Caco-2 (cell line): ENCODE measurements around the gene TPCN1. TPM values are rescaled to one million over a fixed set of nuclear protein-coding genes. Genes with fewer than 3 reads are reported as not detected.

ENCODE experiments used
- Bru-seq: library from RNA; stranded (reverse); fragments of 400-500 nt; gene quantifications from one replicate; lab custom pipeline; 2021; lab: Mats Ljungman, UMichigan
- BruChase-seq, 2 experiments: library from RNA; stranded (reverse); fragments of 400-500 nt; gene quantifications; one replicate each; lab custom pipeline; 2021; lab: Mats Ljungman, UMichigan
- BruUV-seq: library from RNA; stranded (reverse); fragments of 400-500 nt; replicated peaks from 2 replicates; lab custom pipeline; 2021; lab: Mats Ljungman, UMichigan
- CTCF ChIA-PET: fragments of 300-600 bp; sonication (Branson Sonifier 250); formaldehyde crosslinking; loops from one replicate; lab custom pipeline; 2022; ENCODE audit warnings: antibody characterized with exemption; lab: Charles Lee
- POLR2A ChIA-PET: fragments of 300-600 bp; sonication (Branson Sonifier 250); formaldehyde crosslinking; loops from one replicate; lab custom pipeline; 2022; ENCODE audit warnings: antibody characterized with exemption; lab: Charles Lee
- DNase-seq, 2 experiments: peaks; one replicate each; pipeline versions ENCODE4 v3.0.0 to v3.0.0-alpha.2; 2020 to 2022
- H3K27me3 ChIP-seq: replicated peaks from 2 replicates; pipeline ENCODE4 v1.6.0; 2011; ENCODE audit warnings: low read length; ENCODE audit not compliant: control insufficient read depth, insufficient read depth
- H3K36me3 ChIP-seq: 2 replicates; pipeline ENCODE4 v1.5.1; 2011; ENCODE audit warnings: low read length; ENCODE audit not compliant: control insufficient read depth, insufficient read depth
- H3K4me1 ChIP-seq: fragments of 250-450 bp; sonication (Bioruptor Pico); 2 replicates; pipeline ENCODE4 v1.5.1; 2020; ENCODE audit warnings: mild to moderate bottlenecking
- H3K4me3 ChIP-seq: 2 replicates; pipeline ENCODE4 v1.5.1; 2011; ENCODE audit warnings: low read depth, mild to moderate bottlenecking, control low read depth, low read length
- H3K9me3 ChIP-seq: fragments of 250-450 bp; sonication (Bioruptor Pico); 2 replicates; pipeline ENCODE4 v1.5.1; 2020; ENCODE audit warnings: mild to moderate bottlenecking, moderate library complexity
- H3K27ac Mint-ChIP-seq: one replicate; pipeline ENCODE4 v1.8.0; 2022; ENCODE audit warnings: mixed read lengths; ENCODE audit not compliant: unreplicated experiment
- H3K27me3 Mint-ChIP-seq: one replicate; pipeline ENCODE4 v1.8.0; 2022; ENCODE audit warnings: mixed read lengths; ENCODE audit not compliant: insufficient read depth, unreplicated experiment
- H3K36me3 Mint-ChIP-seq: one replicate; pipeline ENCODE4 v1.8.0; 2022; ENCODE audit warnings: mild to moderate bottlenecking, mixed read lengths; ENCODE audit not compliant: insufficient read depth, unreplicated experiment
- H3K4me1 Mint-ChIP-seq: one replicate; pipeline ENCODE4 v1.8.0; 2022; ENCODE audit warnings: low read depth, mixed read lengths; ENCODE audit not compliant: unreplicated experiment
- H3K4me3 Mint-ChIP-seq: one replicate; pipeline ENCODE4 v1.8.0; 2022; ENCODE audit warnings: mild to moderate bottlenecking, moderate library complexity, mixed read lengths; ENCODE audit not compliant: unreplicated experiment
- H3K9me3 Mint-ChIP-seq: one replicate; pipeline ENCODE4 v1.8.0; 2022; ENCODE audit warnings: mixed read lengths; ENCODE audit not compliant: unreplicated experiment
- intact Hi-C: fragments of 100-400 bp; cut with micrococcal nuclease; formaldehyde crosslinking; loops from one replicate; pipeline ENCODE4 v1.10.0; 2022; ENCODE audit not compliant: unreplicated experiment
- long read RNA-seq: library from polyadenylated mRNA; stranded (forward); transcript quantifications from one replicate; pipeline ENCODE4 v2.0.0, GENCODE V29; 2022
- total RNA-seq: library from RNA; stranded (reverse); gene quantifications from 2 replicates; pipeline ENCODE4 v1.2.3, GENCODE V29; 2022
- TF ChIP-seq, protein P1 (sequence below), 2 experiments: fragments of 200-600 bp in 1 of 2; IDR thresholded peaks; 1 replicate in 1 of 2; 2 replicates in 1 of 2; pipeline versions ENCODE4 v1.5.1 to v1.8.0; 2011 to 2022; ENCODE audit warnings: antibody characterized with exemption in 1 of 2, control low read depth in 1 of 2, inconsistent platforms in 1 of 2, low read depth in 1 of 2, low read length in 1 of 2, mild to moderate bottlenecking in 1 of 2, moderate library complexity in 1 of 2; ENCODE audit not compliant: insufficient read depth in 1 of 2, severe bottlenecking in 1 of 2, unreplicated experiment in 1 of 2

TPCN1 gene
- total RNA-seq, result 54.4 and 55.9 TPM in 2 replicates
- Bru-seq, nascent RNA, result percentile 67 among the genes with signal in this experiment
- BruChase-seq, experiment 1, labeled RNA remaining after a 2-hour chase, result percentile 66 among the genes with signal in this experiment
- percentile 74 among the genes with signal in this experiment for BruChase-seq, experiment 2, labeled RNA remaining after a 6-hour chase
- long read RNA-seq, full-length matches to known transcripts, result 18 of 54 reads
- long read RNA-seq, partial matches to known transcripts, result 13 of 54 reads
- long read RNA-seq, other reads (novel, unspliced or antisense), result 23 of 54 reads

DNA sequence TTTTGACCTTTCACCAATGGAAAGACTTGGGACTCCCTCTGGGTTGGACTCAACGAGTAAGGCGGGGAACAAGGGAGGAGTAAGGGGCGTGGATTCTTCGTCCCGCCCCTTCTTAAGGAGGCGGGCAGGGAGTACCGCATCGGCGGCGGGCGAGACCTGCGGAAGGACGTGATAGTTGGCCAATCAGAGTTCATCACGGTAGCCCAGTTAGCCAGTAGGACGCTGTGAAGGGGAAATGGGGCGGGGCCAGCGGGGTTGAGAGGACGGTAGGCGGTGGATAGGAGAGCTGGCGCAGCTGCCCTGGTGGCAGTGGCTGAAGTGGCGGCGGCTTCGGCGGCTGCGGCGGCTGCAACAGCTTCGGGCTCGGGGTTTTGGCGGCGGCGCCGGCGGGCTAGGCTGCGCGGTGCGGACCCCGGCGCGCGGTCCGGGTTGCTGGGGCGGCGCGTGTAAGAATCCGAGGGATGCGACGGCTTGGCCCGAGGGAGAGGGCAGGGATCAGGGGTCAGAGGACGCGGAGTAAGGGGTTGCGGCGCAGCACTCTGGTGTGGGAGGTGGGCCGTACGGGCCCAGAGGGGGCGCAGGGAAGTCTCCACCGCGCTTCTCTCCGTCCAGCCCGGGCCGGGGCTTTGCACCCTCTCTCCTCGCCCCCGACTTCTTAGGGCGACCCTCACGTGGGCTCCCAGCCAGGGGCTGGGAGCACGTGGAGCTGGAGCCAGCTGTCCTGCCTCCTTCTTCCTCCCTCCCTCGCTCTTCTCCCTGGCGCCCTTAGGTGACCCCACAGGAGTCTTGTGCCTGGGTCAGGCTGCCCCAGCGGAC, at the start of gene TPCN1:
Gene TPCN1, plus strand, starts transcription at position 284 of the 816 bp plus-strand sequence. CDS start 5,389 bp downstream, outside the sequence.
- Histone ChIP-seq H3K4me1 (peaks cover 16% of the 10 kb centered on the region; the same call in 1 of the 2 replicates), H3K36me3 (no peaks in the 10 kb centered on the region), H3K9me3 (no peaks in the 10 kb centered on the region), H3K27me3 (no peaks in the 10 kb centered on the region), H3K4me3 (peak within 1 kb of the TSS; percentile 73)
- H3K4me1 Mint-ChIP-seq, result no peaks in the 10 kb centered on the region
- H3K9me3 Mint-ChIP-seq, result no peaks in the 10 kb centered on the region
- CTCF ChIA-PET, result interaction anchor here (0.6 kb wide), 2 partner anchors 114 to 718 kb away, joined by 3 to 5 read pairs; partner anchors contain the start of gene SLC8B1
- intact Hi-C loops, result loop anchor here (1.0 kb wide), 1 partner anchor 9 kb away; no protein-coding TSS in a partner anchor
- peaks cover 22% of the 10 kb centered on the region for H3K36me3 Mint-ChIP-seq
- TF ChIP-seq, protein P1, sequence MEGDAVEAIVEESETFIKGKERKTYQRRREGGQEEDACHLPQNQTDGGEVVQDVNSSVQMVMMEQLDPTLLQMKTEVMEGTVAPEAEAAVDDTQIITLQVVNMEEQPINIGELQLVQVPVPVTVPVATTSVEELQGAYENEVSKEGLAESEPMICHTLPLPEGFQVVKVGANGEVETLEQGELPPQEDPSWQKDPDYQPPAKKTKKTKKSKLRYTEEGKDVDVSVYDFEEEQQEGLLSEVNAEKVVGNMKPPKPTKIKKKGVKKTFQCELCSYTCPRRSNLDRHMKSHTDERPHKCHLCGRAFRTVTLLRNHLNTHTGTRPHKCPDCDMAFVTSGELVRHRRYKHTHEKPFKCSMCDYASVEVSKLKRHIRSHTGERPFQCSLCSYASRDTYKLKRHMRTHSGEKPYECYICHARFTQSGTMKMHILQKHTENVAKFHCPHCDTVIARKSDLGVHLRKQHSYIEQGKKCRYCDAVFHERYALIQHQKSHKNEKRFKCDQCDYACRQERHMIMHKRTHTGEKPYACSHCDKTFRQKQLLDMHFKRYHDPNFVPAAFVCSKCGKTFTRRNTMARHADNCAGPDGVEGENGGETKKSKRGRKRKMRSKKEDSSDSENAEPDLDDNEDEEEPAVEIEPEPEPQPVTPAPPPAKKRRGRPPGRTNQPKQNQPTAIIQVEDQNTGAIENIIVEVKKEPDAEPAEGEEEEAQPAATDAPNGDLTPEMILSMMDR (IDR thresholded peaks at IDR 0.05; ENCODE audit: insufficient read depth in 1 of 2, low read depth in 1 of 2, low read length in 1 of 2, severe bottlenecking in 1 of 2, unreplicated experiment in 1 of 2), result no peak
- no TSS peak for BruUV-seq
- no peaks in the 10 kb centered on the region for H3K27me3 Mint-ChIP-seq
- peak; percentile 99 for DNase-seq
- POLR2A ChIA-PET, result interaction anchor here (0.6 to 3.7 kb wide), 11 partner anchors 9 to 114 kb away, joined by 3 to 42 read pairs (median 6); partner anchors contain the start of gene SLC8B1
- peak within 1 kb of the TSS; percentile 79 for H3K4me3 Mint-ChIP-seq
- peak within 1 kb of the TSS; percentile 83 for H3K27ac Mint-ChIP-seq

DNA sequence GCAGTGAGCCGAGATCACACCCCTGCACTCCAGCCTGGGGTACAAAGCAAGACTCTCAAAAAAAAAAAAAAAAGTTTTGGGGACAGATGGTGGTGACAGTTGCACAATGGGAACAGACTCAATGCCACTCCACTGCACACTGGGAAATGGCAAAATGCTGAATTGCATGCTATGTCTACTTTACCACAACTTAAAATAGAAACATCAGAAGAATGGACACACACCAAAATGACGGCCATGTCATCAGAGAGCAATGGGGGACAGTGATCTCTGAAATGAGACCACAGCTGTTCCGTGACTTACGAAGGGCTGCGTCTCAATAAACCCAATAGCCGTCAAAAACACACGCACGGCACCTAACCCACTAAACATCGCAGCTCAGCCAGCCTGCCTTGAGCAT, 49.7 kb upstream of the TPCN1 start:
- no peak for DNase-seq
- Mint-ChIP-seq H3K27me3 (no peaks in the 10 kb centered on the region), H3K4me3 (no peak overlapping the region), H3K4me1 (no peaks in the 10 kb centered on the region), H3K9me3 (no peaks in the 10 kb centered on the region), H3K36me3 (peaks cover 85% of the 10 kb centered on the region), H3K27ac (no peak overlapping the region)
- H3K36me3 ChIP-seq, result peaks cover 5% of the 10 kb centered on the region; the same call in 1 of the 2 replicates
- ChIA-PET POLR2A (no interaction called here), CTCF (no interaction called here)
- no peak overlapping the region for H3K4me3 ChIP-seq
- intact Hi-C loops, result no loop called here
- H3K27me3 ChIP-seq, result no peaks in the 10 kb centered on the region
- BruUV-seq, result no TSS peak
- H3K9me3 ChIP-seq, result no peaks in the 10 kb centered on the region
- H3K4me1 ChIP-seq, result no peaks in the 10 kb centered on the region
- TF ChIP-seq, protein P1 (IDR thresholded peaks at IDR 0.05; ENCODE audit: insufficient read depth in 1 of 2, low read depth in 1 of 2, low read length in 1 of 2, severe bottlenecking in 1 of 2, unreplicated experiment in 1 of 2), result no peak

DNA sequence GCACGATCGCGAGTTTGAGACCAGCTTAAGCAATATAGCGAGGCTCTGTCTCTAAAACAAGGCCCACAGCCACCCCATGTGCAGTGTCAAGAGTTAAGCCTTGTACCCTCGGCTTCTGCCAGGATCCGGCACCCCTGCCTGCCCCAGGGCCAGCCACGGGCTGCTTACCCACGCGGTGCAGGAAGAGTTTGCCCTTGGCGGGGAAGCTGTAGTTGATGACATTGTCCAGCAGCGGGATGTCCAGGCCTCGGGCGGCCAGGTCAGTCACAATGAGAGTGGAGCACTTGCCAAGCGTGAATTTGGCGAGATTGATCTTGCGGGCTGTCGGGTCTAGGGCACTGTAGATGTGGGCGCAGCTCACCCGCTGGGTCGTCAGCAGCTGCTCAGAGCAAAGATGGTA, 49.1 kb upstream of the TPCN1 start:
- Mint-ChIP-seq H3K36me3 (peaks cover 83% of the 10 kb centered on the region), H3K4me3 (no peak overlapping the region), H3K9me3 (no peaks in the 10 kb centered on the region), H3K27me3 (no peaks in the 10 kb centered on the region), H3K27ac (no peak overlapping the region), H3K4me1 (no peaks in the 10 kb centered on the region)
- H3K9me3 ChIP-seq, result no peaks in the 10 kb centered on the region
- no peaks in the 10 kb centered on the region for H3K27me3 ChIP-seq
- ChIA-PET POLR2A (no interaction called here), CTCF (no interaction called here)
- TF ChIP-seq, protein P1 (IDR thresholded peaks at IDR 0.05; ENCODE audit: insufficient read depth in 1 of 2, low read depth in 1 of 2, low read length in 1 of 2, severe bottlenecking in 1 of 2, unreplicated experiment in 1 of 2), result no peak
- H3K4me1 ChIP-seq, result no peaks in the 10 kb centered on the region
- DNase-seq, result no peak
- no peak overlapping the region for H3K4me3 ChIP-seq
- peaks cover 5% of the 10 kb centered on the region for H3K36me3 ChIP-seq
- BruUV-seq, result no TSS peak
- intact Hi-C loops, result no loop called here
